Non-pigmented ciliary epithelial cell (primary cell): Measurements from ENCODE around the gene SIAE.
"Not testable (repeated sequence)": the region's sequence is repeated elsewhere in the genome, so short reads cannot be mapped to it uniquely, and the experiment has no call there.

ENCODE experiments used
- DNase-seq: peaks from one replicate; pipeline ENCODE4 v3.0.0-alpha.2; 2010; ENCODE audit warnings: low read depth

The SIAE gene

DNA sequence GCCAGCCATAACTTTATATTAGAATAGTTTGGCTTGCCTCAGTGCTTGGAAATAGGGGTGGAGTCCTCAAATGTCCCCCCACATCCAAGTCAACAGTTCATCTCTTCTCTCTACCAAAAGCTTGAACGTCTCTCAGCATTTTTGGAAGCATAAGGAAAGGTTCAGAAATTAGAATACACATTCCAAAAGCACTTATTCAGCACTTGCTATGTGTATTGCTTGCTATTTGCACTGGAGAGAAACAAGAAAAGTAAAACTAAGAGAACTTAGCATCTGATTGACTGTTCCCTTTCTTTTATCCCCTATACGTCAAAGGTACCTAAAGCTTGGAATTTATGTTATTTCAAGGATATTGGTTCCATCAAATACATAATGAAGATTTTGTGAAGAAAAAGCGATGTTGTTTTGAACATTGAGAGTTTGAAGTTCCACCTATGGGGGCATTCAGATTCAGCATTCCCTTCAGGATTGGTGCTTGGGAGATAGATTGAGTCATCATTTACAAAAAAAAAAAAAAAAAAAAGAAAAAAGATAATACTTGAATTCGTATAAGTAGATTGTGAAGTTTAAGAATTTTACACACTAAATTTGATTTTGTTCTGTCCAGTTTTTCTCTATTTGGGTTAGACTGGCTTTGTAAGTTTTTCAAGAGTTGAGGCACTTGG is 49.5 kb downstream of the SIAE start:
- DNase-seq: no peak

DNA sequence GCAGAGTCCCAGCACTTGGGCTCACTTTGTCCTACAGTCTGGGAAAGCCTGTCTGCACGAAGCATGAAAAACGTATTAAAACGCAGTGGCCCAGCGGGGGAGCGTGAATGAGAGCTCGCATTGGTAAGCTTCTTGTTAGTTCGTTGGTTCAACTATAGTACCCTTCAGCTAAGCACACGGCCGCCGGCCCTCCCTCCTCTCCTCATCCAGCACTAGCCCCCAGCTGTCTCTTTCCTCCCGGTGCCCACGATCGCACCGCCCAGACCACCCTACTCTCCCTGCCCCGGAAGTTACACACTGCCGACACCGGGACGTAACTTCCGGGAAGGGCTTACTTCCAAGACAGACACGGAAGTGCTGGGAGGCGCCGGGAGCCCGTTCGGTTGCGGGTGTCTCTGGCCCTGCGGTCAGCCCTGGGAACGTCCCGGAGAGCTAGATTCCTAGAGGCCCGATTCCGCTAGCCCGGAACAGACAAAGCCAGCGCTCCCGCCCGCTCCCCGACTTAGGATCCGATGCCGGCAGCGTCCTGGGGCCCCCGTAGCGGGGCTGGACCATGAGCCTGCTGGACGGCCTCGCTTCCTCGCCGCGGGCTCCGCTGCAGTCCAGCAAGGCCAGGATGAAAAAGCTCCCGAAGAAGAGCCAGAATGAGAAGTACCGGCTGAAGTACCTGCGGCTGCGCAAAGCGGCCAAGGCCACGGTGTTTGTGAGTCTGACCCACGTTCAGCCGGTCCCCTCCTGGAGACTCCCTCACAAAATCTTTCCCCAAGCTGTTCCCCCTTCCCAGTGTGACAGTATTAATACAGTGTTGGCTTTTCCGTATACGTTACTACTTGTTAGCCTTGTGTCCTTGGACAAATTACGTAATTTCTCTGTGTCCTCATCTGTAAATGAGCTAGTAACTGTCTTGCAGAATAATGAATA is 50.7 kb downstream of the SIAE start, which contains the start of gene TBRG1:
TSS of gene TBRG1 (plus strand) at position 334 of the 921 bp plus-strand sequence. CDS start at position 554, 220 bp downstream.
- no peak for DNase-seq

DNA sequence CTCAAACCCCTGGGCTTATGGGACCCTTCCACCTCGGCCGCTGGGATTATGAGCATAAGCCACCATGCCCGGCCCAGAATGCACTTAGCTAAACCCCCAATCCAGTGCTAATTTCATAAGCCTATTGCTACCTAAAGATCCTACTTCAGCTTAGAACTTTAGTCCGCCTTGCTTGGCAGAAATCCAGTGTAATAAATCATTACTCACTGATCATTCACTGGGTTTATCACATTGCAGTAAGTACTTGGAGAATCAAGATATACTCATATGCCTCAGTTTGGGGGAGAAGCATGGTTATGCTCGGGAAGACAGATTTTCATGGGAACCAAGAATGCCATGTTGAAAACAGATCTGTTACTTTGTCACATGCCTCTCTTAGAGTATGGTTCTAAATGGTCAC is 54.7 kb downstream of the SIAE start:
- no peak for DNase-seq

DNA sequence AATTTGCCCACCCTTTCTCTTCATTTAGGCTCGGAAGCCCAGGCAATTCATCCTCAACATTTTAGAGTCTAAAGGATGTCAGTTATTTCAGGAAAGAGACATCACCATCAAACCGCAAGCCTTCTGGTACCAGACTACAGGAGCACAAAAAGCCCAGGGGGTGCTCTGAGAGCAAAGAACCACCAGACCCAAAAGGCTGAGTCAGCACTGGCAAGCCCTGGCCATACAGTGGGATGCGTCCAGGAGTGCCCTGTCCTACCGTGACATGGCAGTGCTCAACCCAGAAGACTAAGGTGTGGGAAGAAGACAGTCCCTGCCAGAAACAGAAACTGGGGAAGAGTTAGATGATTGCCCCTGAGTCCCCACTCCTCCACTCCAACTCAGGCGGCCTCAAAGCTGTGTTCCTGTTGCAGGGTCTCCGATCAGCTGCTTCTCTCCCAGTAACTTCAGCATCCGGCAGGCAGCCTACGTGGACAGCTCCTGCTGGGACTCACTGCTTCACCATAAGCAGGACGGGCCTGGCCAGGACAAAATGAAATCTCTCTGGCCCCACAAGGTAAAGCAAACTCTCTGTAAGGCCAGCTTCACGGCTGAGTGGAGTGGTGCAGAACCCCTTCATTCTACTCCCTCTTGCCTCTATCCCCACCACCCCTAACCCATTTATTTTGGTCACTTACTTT is 60.8 kb downstream of the SIAE start:
- no peak for DNase-seq

- no peak for DNase-seq
Measured at GRCh38 chr11:124612045-124612444, 61.5 kb downstream of the SIAE start.

DNA sequence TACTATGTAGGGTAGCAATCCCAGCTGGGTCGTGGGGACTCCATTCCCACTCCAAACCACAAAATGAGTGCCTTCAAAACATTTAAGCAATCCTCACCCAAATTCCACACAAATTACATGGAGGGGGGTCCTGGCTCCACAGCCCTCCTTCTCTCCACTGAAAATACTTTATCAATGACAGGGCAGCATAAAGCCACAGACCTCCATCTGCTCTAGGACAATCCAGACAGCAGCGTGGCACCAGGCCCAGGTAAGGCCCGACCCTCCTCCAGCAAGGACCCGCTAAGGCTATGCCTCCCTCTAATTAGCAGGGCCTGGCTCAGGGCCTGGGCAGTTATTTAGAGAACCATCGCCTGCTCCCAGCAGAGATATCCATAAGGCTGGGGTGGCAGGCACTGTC is 62.5 kb downstream of the SIAE start, which contains the start of gene PANX3:
TSS of gene PANX3 (plus strand) at position 365 of the 400 bp plus-strand sequence. CDS start 129 bp downstream, outside the sequence.
- DNase-seq: no peak

DNA sequence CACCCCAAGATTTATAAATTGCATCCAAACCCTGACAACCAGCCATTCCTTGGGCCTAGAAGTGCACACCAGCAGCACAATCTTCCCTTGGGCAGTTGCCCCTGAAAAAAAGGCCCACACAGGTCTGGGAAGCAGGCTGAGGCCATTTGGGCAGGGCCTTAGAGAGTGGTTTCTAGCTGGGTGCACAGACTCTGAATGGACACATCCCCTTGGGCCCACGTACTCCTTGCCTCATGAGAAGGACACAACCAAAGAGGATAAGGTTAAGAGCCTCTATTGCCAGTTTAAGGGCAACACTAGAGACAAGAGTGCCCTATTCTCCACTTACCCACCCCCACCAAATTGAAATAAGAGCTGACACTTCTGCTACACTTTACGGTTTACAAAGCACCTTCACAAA is 63.2 kb downstream of the SIAE start:
- no peak for DNase-seq

DNA sequence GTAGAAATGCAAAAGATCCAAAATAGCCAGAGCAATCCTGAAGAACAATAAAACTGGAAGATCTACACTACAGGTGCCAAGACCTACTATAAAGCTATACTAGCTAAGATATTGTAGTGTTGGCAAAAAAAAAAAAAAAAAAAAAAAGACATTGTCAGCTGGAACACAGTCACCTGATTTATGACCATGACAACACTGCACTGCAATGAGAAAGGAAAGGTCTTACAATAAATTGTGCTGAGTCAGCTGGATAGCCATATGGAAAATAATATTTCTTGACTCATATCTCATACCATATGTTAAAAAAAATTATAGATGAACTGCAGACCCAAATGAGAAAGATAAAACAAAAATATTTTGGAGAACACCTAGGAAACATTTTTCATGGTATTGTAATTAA is 65.4 kb downstream of the SIAE start:
- no peak for DNase-seq

- DNase-seq: no peak
Measured at GRCh38 chr11:124605719-124606118, 67.8 kb downstream of the SIAE start.

- not testable (repeated sequence) for DNase-seq
Measured at GRCh38 chr11:124602723-124603122, 70.8 kb downstream of the SIAE start.

GRCh38 chr11:124602193-124602592 is 71.3 kb downstream of the SIAE start:
- DNase-seq: no peak

- no peak for DNase-seq
Measured at GRCh38 chr11:124600621-124601320, 72.8 kb downstream of the SIAE start.

- DNase-seq: no peak
Measured at GRCh38 chr11:124597626-124598025, 75.9 kb downstream of the SIAE start.

- DNase-seq: no peak
Measured at GRCh38 chr11:124595302-124595701, 78.2 kb downstream of the SIAE start.

GRCh38 chr11:124592627-124593026 is 80.9 kb downstream of the SIAE start:
- DNase-seq: no peak

DNA sequence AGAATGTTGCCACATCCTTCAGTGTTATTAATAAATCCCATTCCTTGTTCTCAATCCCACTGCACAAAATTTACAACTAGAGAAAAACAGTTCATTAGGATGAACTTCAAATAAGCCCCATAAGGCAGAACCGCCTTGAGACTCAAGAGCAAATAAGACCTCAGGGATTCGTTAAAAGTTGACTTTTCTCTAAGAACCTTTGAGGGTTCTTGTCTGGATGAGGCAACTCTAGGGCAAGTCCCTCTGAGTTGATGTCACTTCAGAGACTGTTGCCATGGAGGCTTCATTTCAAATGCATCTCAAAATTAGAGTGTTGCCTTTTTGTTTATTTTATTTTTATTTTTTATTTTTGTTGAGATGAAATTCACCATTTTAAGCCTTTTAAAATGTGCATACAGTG is 82.1 kb downstream of the SIAE start:
- no peak for DNase-seq

DNA sequence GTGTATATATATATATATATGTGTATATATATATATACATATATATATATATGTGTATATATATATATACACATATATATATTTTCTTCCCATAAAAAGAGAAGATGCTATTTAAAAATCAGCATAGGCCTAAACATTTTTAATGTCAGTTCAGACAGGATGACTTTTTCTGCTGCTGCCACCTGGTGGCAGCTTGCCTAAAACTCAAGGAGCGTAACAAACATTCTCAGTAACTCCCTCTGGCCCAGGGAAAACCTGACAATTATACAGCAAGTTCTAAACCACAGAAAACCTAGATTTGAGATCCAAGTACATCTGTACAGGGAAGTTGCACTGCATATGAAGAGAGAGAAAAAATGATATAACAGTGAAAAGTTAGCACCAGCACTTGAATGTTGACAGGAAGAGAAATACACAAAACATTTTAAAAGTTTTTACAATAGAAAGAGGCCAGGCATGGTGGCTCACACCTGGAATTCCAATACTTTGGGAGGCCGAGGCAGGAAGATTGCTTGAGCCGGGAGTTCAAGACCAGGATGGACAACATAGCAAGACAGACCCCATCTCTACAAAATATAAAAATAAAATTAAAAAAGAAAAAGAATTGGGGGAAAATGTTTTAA is 87.2 kb downstream of the SIAE start:
- DNase-seq: peak; percentile 27

DNA sequence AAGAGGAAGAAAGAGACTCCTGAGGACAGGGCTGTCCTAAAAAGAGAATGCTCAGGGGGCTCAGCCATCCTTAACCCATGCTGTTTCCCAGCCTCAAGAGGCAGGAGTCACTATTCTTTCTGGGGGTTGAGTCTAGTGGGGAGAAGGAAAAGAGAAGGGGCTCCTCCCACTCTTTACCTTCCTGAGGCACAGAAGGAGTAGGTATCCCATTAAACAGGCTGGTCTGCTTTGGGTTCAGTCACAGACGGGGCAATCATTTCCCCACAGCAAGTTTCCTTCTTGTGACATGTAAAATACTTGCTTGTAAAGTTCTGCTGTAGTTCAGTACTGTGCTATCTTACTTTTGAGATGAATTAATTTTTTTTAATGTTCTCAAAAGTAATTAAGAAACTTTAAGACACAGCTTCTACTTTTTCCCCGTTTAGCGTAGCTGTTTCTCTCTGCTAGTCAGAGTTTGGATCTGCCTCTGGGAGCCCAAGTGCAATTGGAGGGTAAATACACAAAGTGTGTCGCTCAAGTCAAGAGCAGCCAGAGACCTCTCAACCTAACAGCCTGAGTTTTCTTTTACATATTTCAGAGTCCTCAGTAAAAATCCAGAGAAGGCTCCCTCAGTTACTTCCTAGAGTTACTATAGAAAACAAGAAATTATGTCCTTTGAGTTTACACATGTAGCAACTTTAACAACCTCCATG is 88.7 kb downstream of the SIAE start:
- DNase-seq: no peak

- no peak for DNase-seq
Measured at GRCh38 chr11:124583781-124584180, 89.8 kb downstream of the SIAE start.
